ENCODE measurements around the gene FAIM2. TPM values are rescaled to one million over a fixed set of nuclear protein-coding genes. Genes with fewer than 3 reads are reported as not detected.

Gene FAIM2
- total RNA-seq, 1 experiment from 2014 or later = 0.22 TPM

DNA sequence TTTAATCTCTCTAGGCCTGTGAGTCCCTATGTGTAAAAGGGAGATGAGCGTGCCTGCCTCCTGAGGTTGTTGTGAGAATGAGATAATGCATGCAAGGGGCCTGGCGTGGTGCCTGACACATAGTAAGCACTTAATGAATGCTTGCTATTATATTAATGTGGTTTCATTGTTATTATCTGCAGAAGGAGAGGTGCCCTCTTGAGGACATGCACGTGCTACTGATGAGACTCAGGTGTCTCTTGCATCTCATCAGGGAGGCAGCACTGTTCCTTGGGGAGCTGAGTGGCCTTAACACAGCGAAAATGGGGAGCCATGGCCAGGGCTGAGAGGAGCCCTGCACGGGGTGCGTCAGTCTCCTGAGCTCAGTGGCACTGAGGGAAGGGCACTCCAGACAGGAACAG, 30.9 kb downstream of the FAIM2 start:
- ChIA-PET CTCF (interaction anchor here (1.0 to 9.5 kb wide), 4 partner anchors 29 to 94 kb away, joined by 3 to 99 read pairs (median 4); no protein-coding TSS in a partner anchor), POLR2A (no interaction called here)
- Mint-ChIP-seq H3K9me3 (peaks cover 2% of the 10 kb centered on the region), H3K4me3 (no peak overlapping the region), H3K36me3 (peaks cover 2% of the 10 kb centered on the region), H3K27me3 (ENCODE audit: low read depth) (no peaks in the 10 kb centered on the region; the same call in 1 of the 2 replicates), H3K27ac (no peak overlapping the region), H3K4me1 (peaks cover 1% of the 10 kb centered on the region; the same call in 1 of the 2 replicates)
- TF ChIP-seq GABPB1 (CRISPR knock-in tag; IDR thresholded peaks at IDR 0.05) (no peak), RORB (CRISPR knock-in tag; IDR thresholded peaks at IDR 0.05) (no peak), MXD4 (CRISPR knock-in tag; IDR thresholded peaks at IDR 0.05; ENCODE audit: borderline replicate concordance) (no peak), RELA (CRISPR knock-in tag; IDR thresholded peaks at IDR 0.05; ENCODE audit: borderline replicate concordance) (no peak), CREB1 (CRISPR knock-in tag; IDR thresholded peaks at IDR 0.05) (no peak), ZBTB21 (CRISPR knock-in tag; IDR thresholded peaks at IDR 0.05; ENCODE audit: borderline replicate concordance) (no peak), KAT7 (CRISPR knock-in tag; IDR thresholded peaks at IDR 0.05; ENCODE audit: borderline replicate concordance) (no peak), GRHL2 (CRISPR knock-in tag; IDR thresholded peaks at IDR 0.05; ENCODE audit: insufficient replicate concordance, severe bottlenecking) (no peak), SMAD3 (CRISPR knock-in tag; IDR thresholded peaks at IDR 0.05; ENCODE audit: borderline replicate concordance) (no peak), NR3C1 (CRISPR knock-in tag; conservative IDR thresholded peaks at IDR 0.05; ENCODE audit: low read depth) (no peak)
- TF ChIP-seq, protein P1, sequence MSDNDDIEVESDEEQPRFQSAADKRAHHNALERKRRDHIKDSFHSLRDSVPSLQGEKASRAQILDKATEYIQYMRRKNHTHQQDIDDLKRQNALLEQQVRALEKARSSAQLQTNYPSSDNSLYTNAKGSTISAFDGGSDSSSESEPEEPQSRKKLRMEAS (CRISPR knock-in tag; IDR thresholded peaks at IDR 0.05) = no peak
- TF ChIP-seq, protein P2, sequence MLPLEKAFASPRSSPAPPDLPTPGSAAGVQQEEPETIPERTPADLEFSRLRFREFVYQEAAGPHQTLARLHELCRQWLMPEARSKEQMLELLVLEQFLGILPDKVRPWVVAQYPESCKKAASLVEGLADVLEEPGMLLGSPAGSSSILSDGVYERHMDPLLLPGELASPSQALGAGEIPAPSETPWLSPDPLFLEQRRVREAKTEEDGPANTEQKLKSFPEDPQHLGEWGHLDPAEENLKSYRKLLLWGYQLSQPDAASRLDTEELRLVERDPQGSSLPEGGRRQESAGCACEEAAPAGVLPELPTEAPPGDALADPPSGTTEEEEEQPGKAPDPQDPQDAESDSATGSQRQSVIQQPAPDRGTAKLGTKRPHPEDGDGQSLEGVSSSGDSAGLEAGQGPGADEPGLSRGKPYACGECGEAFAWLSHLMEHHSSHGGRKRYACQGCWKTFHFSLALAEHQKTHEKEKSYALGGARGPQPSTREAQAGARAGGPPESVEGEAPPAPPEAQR (CRISPR knock-in tag; IDR thresholded peaks at IDR 0.05) = no peak
- TF ChIP-seq, protein P3, sequence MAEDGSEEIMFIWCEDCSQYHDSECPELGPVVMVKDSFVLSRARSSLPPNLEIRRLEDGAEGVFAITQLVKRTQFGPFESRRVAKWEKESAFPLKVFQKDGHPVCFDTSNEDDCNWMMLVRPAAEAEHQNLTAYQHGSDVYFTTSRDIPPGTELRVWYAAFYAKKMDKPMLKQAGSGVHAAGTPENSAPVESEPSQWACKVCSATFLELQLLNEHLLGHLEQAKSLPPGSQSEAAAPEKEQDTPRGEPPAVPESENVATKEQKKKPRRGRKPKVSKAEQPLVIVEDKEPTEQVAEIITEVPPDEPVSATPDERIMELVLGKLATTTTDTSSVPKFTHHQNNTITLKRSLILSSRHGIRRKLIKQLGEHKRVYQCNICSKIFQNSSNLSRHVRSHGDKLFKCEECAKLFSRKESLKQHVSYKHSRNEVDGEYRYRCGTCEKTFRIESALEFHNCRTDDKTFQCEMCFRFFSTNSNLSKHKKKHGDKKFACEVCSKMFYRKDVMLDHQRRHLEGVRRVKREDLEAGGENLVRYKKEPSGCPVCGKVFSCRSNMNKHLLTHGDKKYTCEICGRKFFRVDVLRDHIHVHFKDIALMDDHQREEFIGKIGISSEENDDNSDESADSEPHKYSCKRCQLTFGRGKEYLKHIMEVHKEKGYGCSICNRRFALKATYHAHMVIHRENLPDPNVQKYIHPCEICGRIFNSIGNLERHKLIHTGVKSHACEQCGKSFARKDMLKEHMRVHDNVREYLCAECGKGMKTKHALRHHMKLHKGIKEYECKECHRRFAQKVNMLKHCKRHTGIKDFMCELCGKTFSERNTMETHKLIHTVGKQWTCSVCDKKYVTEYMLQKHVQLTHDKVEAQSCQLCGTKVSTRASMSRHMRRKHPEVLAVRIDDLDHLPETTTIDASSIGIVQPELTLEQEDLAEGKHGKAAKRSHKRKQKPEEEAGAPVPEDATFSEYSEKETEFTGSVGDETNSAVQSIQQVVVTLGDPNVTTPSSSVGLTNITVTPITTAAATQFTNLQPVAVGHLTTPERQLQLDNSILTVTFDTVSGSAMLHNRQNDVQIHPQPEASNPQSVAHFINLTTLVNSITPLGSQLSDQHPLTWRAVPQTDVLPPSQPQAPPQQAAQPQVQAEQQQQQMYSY (CRISPR knock-in tag; IDR thresholded peaks at IDR 0.05) = no peak
- TF ChIP-seq, protein P4, sequence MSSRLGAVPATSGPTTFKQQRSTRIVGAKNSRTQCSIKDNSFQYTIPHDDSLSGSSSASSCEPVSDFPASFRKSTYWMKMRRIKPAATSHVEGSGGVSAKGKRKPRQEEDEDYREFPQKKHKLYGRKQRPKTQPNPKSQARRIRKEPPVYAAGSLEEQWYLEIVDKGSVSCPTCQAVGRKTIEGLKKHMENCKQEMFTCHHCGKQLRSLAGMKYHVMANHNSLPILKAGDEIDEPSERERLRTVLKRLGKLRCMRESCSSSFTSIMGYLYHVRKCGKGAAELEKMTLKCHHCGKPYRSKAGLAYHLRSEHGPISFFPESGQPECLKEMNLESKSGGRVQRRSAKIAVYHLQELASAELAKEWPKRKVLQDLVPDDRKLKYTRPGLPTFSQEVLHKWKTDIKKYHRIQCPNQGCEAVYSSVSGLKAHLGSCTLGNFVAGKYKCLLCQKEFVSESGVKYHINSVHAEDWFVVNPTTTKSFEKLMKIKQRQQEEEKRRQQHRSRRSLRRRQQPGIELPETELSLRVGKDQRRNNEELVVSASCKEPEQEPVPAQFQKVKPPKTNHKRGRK (CRISPR knock-in tag; IDR thresholded peaks at IDR 0.05; ENCODE audit: borderline replicate concordance) = no peak
- DNase-seq (ENCODE audit: low spot score) (no peak), ATAC-seq (no peak)

DNA sequence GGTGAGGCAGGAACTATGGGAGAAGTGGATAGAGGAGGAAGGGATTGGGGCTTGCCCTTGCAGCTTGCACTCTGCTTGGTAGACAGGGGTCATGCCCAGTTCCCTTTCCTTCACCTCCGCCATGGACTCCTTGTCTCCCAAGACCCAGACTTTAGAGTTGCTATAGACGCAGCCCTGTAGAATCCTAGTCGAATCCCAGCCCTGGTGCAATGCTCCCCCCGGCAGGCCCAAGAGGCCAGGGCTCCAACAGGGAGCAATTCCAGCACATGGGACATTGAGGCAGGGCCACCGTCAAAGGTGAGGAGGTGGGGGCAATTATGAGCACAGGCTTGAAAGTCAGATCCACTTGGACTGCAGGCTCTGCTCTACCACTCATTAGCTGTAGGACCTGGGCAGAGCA, 31.3 kb downstream of the FAIM2 start:
- ChIA-PET CTCF (interaction anchor here (1.0 to 9.5 kb wide), 4 partner anchors 30 to 94 kb away, joined by 3 to 99 read pairs (median 4); no protein-coding TSS in a partner anchor), POLR2A (no interaction called here)
- Mint-ChIP-seq H3K36me3 (no peaks in the 10 kb centered on the region), H3K27me3 (ENCODE audit: low read depth) (no peaks in the 10 kb centered on the region; the same call in 1 of the 2 replicates), H3K4me1 (peaks cover 3% of the 10 kb centered on the region; the same call in 1 of the 2 replicates), H3K4me3 (no peak overlapping the region), H3K27ac (no peak overlapping the region), H3K9me3 (no peaks in the 10 kb centered on the region)
- ATAC-seq (no peak), DNase-seq (ENCODE audit: low spot score) (no peak)
- TF ChIP-seq, protein P5, sequence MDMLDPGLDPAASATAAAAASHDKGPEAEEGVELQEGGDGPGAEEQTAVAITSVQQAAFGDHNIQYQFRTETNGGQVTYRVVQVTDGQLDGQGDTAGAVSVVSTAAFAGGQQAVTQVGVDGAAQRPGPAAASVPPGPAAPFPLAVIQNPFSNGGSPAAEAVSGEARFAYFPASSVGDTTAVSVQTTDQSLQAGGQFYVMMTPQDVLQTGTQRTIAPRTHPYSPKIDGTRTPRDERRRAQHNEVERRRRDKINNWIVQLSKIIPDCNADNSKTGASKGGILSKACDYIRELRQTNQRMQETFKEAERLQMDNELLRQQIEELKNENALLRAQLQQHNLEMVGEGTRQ (CRISPR knock-in tag; IDR thresholded peaks at IDR 0.05) = no peak
- TF ChIP-seq FOXP1 (CRISPR knock-in tag; IDR thresholded peaks at IDR 0.05; ENCODE audit: borderline replicate concordance) (no peak), MXD4 (CRISPR knock-in tag; IDR thresholded peaks at IDR 0.05; ENCODE audit: borderline replicate concordance) (no peak), PRRX2 (CRISPR knock-in tag; IDR thresholded peaks at IDR 0.05) (no peak), ZNF423 (CRISPR knock-in tag; IDR thresholded peaks at IDR 0.05) (no peak), HMGA2 (CRISPR knock-in tag; IDR thresholded peaks at IDR 0.05) (no peak), IRF2 (CRISPR knock-in tag; IDR thresholded peaks at IDR 0.05; ENCODE audit: borderline replicate concordance, low read depth) (no peak)
- TF ChIP-seq, protein P3 (CRISPR knock-in tag; IDR thresholded peaks at IDR 0.05) = no peak
- TF ChIP-seq, protein P6, sequence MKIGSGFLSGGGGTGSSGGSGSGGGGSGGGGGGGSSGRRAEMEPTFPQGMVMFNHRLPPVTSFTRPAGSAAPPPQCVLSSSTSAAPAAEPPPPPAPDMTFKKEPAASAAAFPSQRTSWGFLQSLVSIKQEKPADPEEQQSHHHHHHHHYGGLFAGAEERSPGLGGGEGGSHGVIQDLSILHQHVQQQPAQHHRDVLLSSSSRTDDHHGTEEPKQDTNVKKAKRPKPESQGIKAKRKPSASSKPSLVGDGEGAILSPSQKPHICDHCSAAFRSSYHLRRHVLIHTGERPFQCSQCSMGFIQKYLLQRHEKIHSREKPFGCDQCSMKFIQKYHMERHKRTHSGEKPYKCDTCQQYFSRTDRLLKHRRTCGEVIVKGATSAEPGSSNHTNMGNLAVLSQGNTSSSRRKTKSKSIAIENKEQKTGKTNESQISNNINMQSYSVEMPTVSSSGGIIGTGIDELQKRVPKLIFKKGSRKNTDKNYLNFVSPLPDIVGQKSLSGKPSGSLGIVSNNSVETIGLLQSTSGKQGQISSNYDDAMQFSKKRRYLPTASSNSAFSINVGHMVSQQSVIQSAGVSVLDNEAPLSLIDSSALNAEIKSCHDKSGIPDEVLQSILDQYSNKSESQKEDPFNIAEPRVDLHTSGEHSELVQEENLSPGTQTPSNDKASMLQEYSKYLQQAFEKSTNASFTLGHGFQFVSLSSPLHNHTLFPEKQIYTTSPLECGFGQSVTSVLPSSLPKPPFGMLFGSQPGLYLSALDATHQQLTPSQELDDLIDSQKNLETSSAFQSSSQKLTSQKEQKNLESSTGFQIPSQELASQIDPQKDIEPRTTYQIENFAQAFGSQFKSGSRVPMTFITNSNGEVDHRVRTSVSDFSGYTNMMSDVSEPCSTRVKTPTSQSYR (CRISPR knock-in tag; IDR thresholded peaks at IDR 0.05) = no peak
